ENCODE results near the gene NGRN. TPM values are rescaled to one million over a fixed set of nuclear protein-coding genes. Genes with fewer than 3 reads are reported as not detected.

The NGRN gene
- total RNA-seq, 4 donors from 2014 or later = 49.2 to 71.3 (median 61.4) TPM

GRCh38 chr15:90315278-90315982 lies 50.0 kb downstream of the NGRN start:
- no peak for TF ChIP-seq CTCF (IDR thresholded peaks at IDR 0.05)
- peak in 1 of 3 donors; percentile 50 for TF ChIP-seq POLR2AphosphoS5 (IDR thresholded peaks at IDR 0.05)
- peak overlapping the region; percentile 6 for H3K4me3 ChIP-seq
- no peaks in the 10 kb centered on the region for H3K9me3 ChIP-seq
- H3K4me1 ChIP-seq = peaks cover 19% of the 10 kb centered on the region
- H3K36me3 ChIP-seq = no peaks in the 10 kb centered on the region
- H3K27ac ChIP-seq = peak overlapping the region; percentile 86
- no peaks in the 10 kb centered on the region for H3K27me3 ChIP-seq
- peak; percentile 86 to 87 for DNase-seq (ENCODE audit: low spot score in 2 of 2)
- WGBS = 25% methylated on average over 5 of the region's 5 CpGs

GRCh38 chr15:90316139-90316538 lies 50.7 kb downstream of the NGRN start:
- 27% methylated on average over 4 of the region's 4 CpGs for WGBS

DNA sequence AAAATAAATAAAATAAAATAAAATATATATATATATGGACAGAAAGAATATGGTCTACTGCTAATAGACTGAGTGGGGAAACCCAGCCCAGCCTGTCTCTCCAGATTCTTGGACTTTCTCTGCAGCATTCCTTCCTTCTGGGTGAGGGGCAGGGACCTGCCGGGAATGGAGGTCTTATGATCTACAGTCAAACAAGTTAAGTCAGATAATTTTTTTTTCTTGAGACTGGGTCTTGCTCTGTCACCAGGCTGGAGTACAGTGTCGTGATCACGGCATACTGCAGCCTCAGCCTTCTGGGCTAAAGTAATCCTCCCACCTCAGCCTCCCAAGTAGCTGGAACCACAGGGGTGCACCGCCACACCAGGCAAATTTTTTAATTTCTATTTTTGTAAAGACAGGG lies 53.1 kb downstream of the NGRN start:
- WGBS = 71% methylated on average over 4 of the region's 4 CpGs
- DNase-seq (ENCODE audit: low spot score in 2 of 2) = peak in 1 of 2 donors; percentile 40
- H3K27ac ChIP-seq = no peak overlapping the region

More at GRCh38 chr15:90316139-90316538, 50.7 kb downstream of the NGRN start:
- Histone ChIP-seq H3K27ac (peak overlapping the region; percentile 86), H3K9me3 (no peaks in the 10 kb centered on the region), H3K36me3 (no peaks in the 10 kb centered on the region), H3K27me3 (no peaks in the 10 kb centered on the region), H3K4me3 (peak overlapping the region; percentile 6), H3K4me1 (peaks cover 19% of the 10 kb centered on the region)
- TF ChIP-seq POLR2A (IDR thresholded peaks at IDR 0.05) (no peak), POLR2AphosphoS5 (IDR thresholded peaks at IDR 0.05) (no peak), EP300 (IDR thresholded peaks at IDR 0.05) (no peak), CTCF (IDR thresholded peaks at IDR 0.05) (no peak)
- peak in 1 of 2 donors; percentile 56 for DNase-seq (ENCODE audit: low spot score in 2 of 2)

DNA sequence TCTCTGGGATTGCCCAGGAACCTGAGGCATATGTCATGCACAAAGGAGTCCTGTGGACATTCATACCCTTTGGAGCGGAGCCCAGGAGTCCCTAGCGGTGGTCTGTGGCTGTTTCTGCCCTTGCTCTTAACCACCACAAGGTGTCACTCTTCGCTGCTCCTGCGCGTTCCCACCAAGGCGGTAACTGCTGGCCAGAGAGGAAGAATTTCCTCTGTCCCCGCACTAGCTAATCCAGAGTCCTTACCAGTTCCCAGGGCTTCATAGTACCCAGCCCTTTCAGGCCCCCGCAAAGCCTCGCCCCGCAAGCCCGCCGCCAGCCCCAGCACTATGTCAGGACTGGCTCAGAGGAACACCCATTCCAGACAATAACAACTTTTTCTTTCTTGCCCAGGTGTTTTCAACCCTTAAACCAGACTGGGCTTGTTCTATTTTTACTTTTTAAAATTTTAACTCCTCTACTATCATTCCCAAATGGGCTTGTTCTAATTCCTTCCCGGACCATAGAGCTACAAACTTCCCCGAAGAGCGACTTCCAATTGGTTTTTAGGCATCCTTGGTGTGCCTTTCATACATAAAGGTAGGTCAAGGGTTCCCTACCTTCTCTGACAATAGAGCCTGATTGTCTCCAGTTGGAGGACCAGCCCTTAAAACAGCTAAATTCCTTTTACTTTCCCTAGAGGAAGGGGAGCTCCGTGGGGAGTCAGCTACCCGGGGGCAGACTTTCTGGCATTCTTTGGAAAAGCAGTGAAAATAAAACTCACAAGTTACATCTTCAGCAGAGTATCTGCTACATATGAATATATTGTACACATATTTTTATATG lies 54.8 kb downstream of the NGRN start:
- Histone ChIP-seq H3K36me3 (no peaks in the 10 kb centered on the region), H3K9me3 (no peaks in the 10 kb centered on the region), H3K27ac (peak overlapping the region; percentile 58), H3K27me3 (no peaks in the 10 kb centered on the region), H3K4me3 (peak overlapping the region; percentile 19), H3K4me1 (peaks cover 14% of the 10 kb centered on the region)
- TF ChIP-seq CTCF (IDR thresholded peaks at IDR 0.05) (peak; percentile 95 to 99), POLR2AphosphoS5 (IDR thresholded peaks at IDR 0.05) (peak in 1 of 3 donors; percentile 53), POLR2A (IDR thresholded peaks at IDR 0.05) (no peak), EP300 (IDR thresholded peaks at IDR 0.05) (no peak)
- peak; percentile 87 to 89 for DNase-seq (ENCODE audit: low spot score in 2 of 2)
- WGBS = 8% methylated on average over 15 of the region's 17 CpGs

More for the DNA sequence above, 53.1 kb downstream of the NGRN start:
- Histone ChIP-seq H3K4me3 (no peak overlapping the region), H3K9me3 (no peaks in the 10 kb centered on the region), H3K27me3 (no peaks in the 10 kb centered on the region), H3K36me3 (no peaks in the 10 kb centered on the region), H3K4me1 (peaks cover 19% of the 10 kb centered on the region)
- TF ChIP-seq CTCF (IDR thresholded peaks at IDR 0.05) (no peak), POLR2A (IDR thresholded peaks at IDR 0.05) (no peak), EP300 (IDR thresholded peaks at IDR 0.05) (no peak), POLR2AphosphoS5 (IDR thresholded peaks at IDR 0.05) (no peak)

DNA sequence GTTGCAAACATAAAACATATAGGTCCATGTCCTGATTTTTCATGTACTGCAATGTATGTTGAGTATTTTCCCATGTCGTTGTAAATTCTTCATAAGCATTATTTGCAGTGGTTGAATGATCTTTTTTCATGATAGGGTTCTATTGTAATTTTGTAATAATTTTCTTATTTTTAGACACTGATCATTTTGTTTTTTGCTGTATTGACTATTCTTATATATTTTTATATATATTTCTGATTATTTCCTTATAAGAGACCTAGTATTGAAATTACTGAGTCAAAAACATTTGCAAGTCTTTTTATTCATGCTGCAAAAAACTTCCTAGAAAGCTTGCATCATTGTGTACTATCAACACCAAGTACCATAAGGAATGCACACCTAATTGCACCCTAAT lies 55.4 kb downstream of the NGRN start:
- WGBS = 51% methylated on average over 1 of the region's 1 CpG
- no peaks in the 10 kb centered on the region for H3K27me3 ChIP-seq
- no peak for DNase-seq (ENCODE audit: low spot score in 2 of 2)
- peaks cover 8% of the 10 kb centered on the region for H3K4me1 ChIP-seq
- H3K4me3 ChIP-seq = no peak overlapping the region
- no peak for TF ChIP-seq CTCF (IDR thresholded peaks at IDR 0.05)
- TF ChIP-seq POLR2A (IDR thresholded peaks at IDR 0.05) = no peak
- TF ChIP-seq EP300 (IDR thresholded peaks at IDR 0.05) = no peak
- TF ChIP-seq POLR2AphosphoS5 (IDR thresholded peaks at IDR 0.05) = no peak
- no peaks in the 10 kb centered on the region for H3K36me3 ChIP-seq
- H3K9me3 ChIP-seq = no peaks in the 10 kb centered on the region
- H3K27ac ChIP-seq = peak overlapping the region; percentile 58
